H9 (cell line): Measurements from ENCODE around the gene CACNA2D3. TPM values are rescaled to one million over a fixed set of nuclear protein-coding genes. Genes with fewer than 3 reads are reported as not detected.

Source experiments
- DNase-seq: peaks from one replicate; pipeline ENCODE4 v3.0.0-alpha.2; 2017
- H2AFZ ChIP-seq: one replicate; pipeline ENCODE4 v1.6.1; 2013; ENCODE audit warnings: mild to moderate bottlenecking, low read length, control low read depth, moderate library complexity
- H2AK5ac ChIP-seq: 2 replicates; pipeline ENCODE4 v1.6.1; 2013; ENCODE audit warnings: low read length, control low read depth, mixed read lengths; ENCODE audit not compliant: insufficient read length
- H2BK120ac ChIP-seq: one replicate; pipeline ENCODE4 v1.6.1; 2013; ENCODE audit warnings: low read depth, mild to moderate bottlenecking, low read length, control low read depth, inconsistent platforms; ENCODE audit not compliant: poor library complexity, severe bottlenecking
- H2BK12ac ChIP-seq: 2 replicates; pipeline ENCODE4 v1.6.1; 2013; ENCODE audit warnings: low read length, control low read depth, mixed read lengths, low read depth; ENCODE audit not compliant: insufficient read length
- H2BK15ac ChIP-seq: 2 replicates; pipeline ENCODE4 v1.6.1; 2013; ENCODE audit warnings: low read depth, low read length, control low read depth
- H2BK20ac ChIP-seq: one replicate; pipeline ENCODE4 v1.6.1; 2013; ENCODE audit warnings: low read depth, mild to moderate bottlenecking, low read length, control low read depth, inconsistent platforms; ENCODE audit not compliant: poor library complexity, severe bottlenecking
- H2BK5ac ChIP-seq: 2 replicates; pipeline ENCODE4 v1.6.1; 2013; ENCODE audit warnings: low read length, control low read depth, mixed read lengths; ENCODE audit not compliant: insufficient read length
- H3K14ac ChIP-seq: 2 replicates; pipeline ENCODE4 v1.6.1; 2013; ENCODE audit warnings: low read length, control low read depth; ENCODE audit not compliant: insufficient read depth
- H3K18ac ChIP-seq: 2 replicates; pipeline ENCODE4 v1.6.1; 2013; ENCODE audit warnings: low read depth, mild to moderate bottlenecking, mixed read lengths, low read length, control low read depth; ENCODE audit not compliant: insufficient read length
- H3K23ac ChIP-seq: 2 replicates; pipeline ENCODE4 v1.6.1; 2013; ENCODE audit warnings: low read length, control low read depth, mixed read lengths, low read depth; ENCODE audit not compliant: insufficient read length
- H3K23me2 ChIP-seq: 2 replicates; pipeline ENCODE4 v1.6.1; 2013; ENCODE audit warnings: low read depth, mild to moderate bottlenecking, mixed read lengths, low read length, control low read depth; ENCODE audit not compliant: insufficient read length, poor library complexity, severe bottlenecking
- H3K27ac ChIP-seq: 2 replicates; pipeline ENCODE4 v1.5.1; 2013; ENCODE audit warnings: low read length, control low read depth, mixed read lengths, low read depth; ENCODE audit not compliant: insufficient read length
- H3K27me3 ChIP-seq: 2 replicates; pipeline ENCODE4 v1.6.1; 2013; ENCODE audit warnings: low read length, control low read depth, inconsistent platforms; ENCODE audit not compliant: insufficient read depth
- H3K4ac ChIP-seq: 2 replicates; pipeline ENCODE4 v1.6.1; 2013; ENCODE audit warnings: low read depth, mild to moderate bottlenecking, control low read depth, inconsistent platforms, low read length, moderate library complexity
- H3K4me1 ChIP-seq: 2 replicates; pipeline ENCODE4 v1.6.1; 2013; ENCODE audit warnings: low read length, control low read depth, inconsistent platforms; ENCODE audit not compliant: insufficient read depth
- H3K4me2 ChIP-seq: 2 replicates; pipeline ENCODE4 v1.6.1; 2013; ENCODE audit warnings: low read length, control low read depth, mixed read lengths; ENCODE audit not compliant: insufficient read length, insufficient read depth
- H3K56ac ChIP-seq: 2 replicates; pipeline ENCODE4 v1.6.1; 2013; ENCODE audit warnings: low read depth, mild to moderate bottlenecking, mixed read lengths, low read length, control low read depth; ENCODE audit not compliant: insufficient read length
- H3K79me1 ChIP-seq: 2 replicates; pipeline ENCODE4 v1.6.1; 2013; ENCODE audit warnings: low read depth, mild to moderate bottlenecking, moderate library complexity, low read length, control low read depth, inconsistent platforms; ENCODE audit not compliant: insufficient read depth, poor library complexity, severe bottlenecking
- H3K79me2 ChIP-seq: 2 replicates; pipeline ENCODE4 v1.6.1; 2013; ENCODE audit warnings: low read length, control low read depth, inconsistent platforms; ENCODE audit not compliant: insufficient read depth
- H3K9ac ChIP-seq: 2 replicates; pipeline ENCODE4 v1.6.1; 2013; ENCODE audit warnings: low read length, control low read depth, mixed read lengths; ENCODE audit not compliant: insufficient read length; ENCODE audit errors: extremely low read depth
- H3K9me3 ChIP-seq: one replicate; pipeline ENCODE4 v1.6.1; 2013; ENCODE audit warnings: low read depth, low read length, inconsistent platforms; ENCODE audit not compliant: control insufficient read depth
- H3T11ph ChIP-seq: one replicate; pipeline ENCODE4 v1.6.1; 2013; ENCODE audit warnings: mild to moderate bottlenecking, low read length, control low read depth, inconsistent platforms
- H4K20me1 ChIP-seq: one replicate; pipeline ENCODE4 v1.6.1; 2013; ENCODE audit not compliant: control insufficient read depth, insufficient read length, insufficient read depth
- H4K5ac ChIP-seq: 2 replicates; pipeline ENCODE4 v1.6.1; 2013; ENCODE audit warnings: low read depth, mild to moderate bottlenecking, mixed read lengths, low read length, control low read depth; ENCODE audit not compliant: insufficient read length
- H4K8ac ChIP-seq: replicated peaks from 2 replicates; pipeline ENCODE4 v1.6.1; 2013; ENCODE audit warnings: low read length, control low read depth, mixed read lengths, low read depth; ENCODE audit not compliant: insufficient read length
- H4K91ac ChIP-seq: 2 replicates; pipeline ENCODE4 v1.6.1; 2013; ENCODE audit warnings: low read depth, mild to moderate bottlenecking, moderate library complexity, mixed read lengths, low read length, control low read depth; ENCODE audit not compliant: insufficient read length
- H3K27ac Mint-ChIP-seq, 3 experiments: 2 replicates in 2 of 3; 3 replicates in 1 of 3; pipeline ENCODE4 v1.8.0; 2020 to 2021; ENCODE audit warnings: mixed read lengths in 3 of 3, mild to moderate bottlenecking in 1 of 3, moderate library complexity in 1 of 3
- H3K27me3 Mint-ChIP-seq: 2 replicates; pipeline ENCODE4 v1.8.0; 2021; ENCODE audit warnings: low read depth, mild to moderate bottlenecking, moderate library complexity, mixed read lengths
- H3K36me3 Mint-ChIP-seq, 3 experiments: 2 replicates in 2 of 3; 3 replicates in 1 of 3; pipeline ENCODE4 v1.8.0; 2020 to 2021; ENCODE audit warnings: low read depth in 3 of 3, mixed read lengths in 3 of 3; ENCODE audit not compliant: insufficient read depth in 1 of 3
- H3K4me1 Mint-ChIP-seq, 2 experiments: 2 replicates each; pipeline ENCODE4 v1.8.0; 2020; ENCODE audit warnings: mixed read lengths in 2 of 2
- H3K4me3 Mint-ChIP-seq, 2 experiments: 2 replicates in 1 of 2; 3 replicates in 1 of 2; pipeline ENCODE4 v1.8.0; 2020 to 2021; ENCODE audit warnings: mild to moderate bottlenecking in 2 of 2, mixed read lengths in 2 of 2, moderate library complexity in 1 of 2
- H3K9me3 Mint-ChIP-seq, 2 experiments: 2 replicates in 1 of 2; 3 replicates in 1 of 2; pipeline ENCODE4 v1.8.0; 2020; ENCODE audit warnings: mild to moderate bottlenecking in 2 of 2, mixed read lengths in 2 of 2, moderate library complexity in 1 of 2
- CTCF ChIP-seq: fragments of 200-600 bp; sonication (generic); conservative IDR thresholded peaks from 3 replicates; pipeline ENCODE4 v1.8.0; 2021; ENCODE audit warnings: antibody characterized with exemption, mild to moderate bottlenecking
- WGBS: extraction: QIAGEN DNeasy Blood & Tissue Kit; methylation state at CpG from one replicate; pipeline ENCODE4 v1.1.7; 2013; ENCODE audit warnings: missing lambda C conversion rate, low lambda C conversion rate, mixed read lengths; ENCODE audit not compliant: insufficient read length; ENCODE audit errors: extremely low coverage; 5-methylcytosine and 5-hydroxymethylcytosine counted together
- total RNA-seq: library from RNA; stranded (reverse); gene quantifications from 2 replicates; pipeline ENCODE4 v1.2.1, GENCODE V29; 2021

CACNA2D3 gene
- total RNA-seq, 1 experiment from 2014 or later, result 3.2 TPM

GRCh38 chr3:54969652-54970051, 847.3 kb downstream of the CACNA2D3 start:
- Mint-ChIP-seq H3K4me1 (peaks cover 18 to 19% of the 10 kb centered on the region in 2 experiments), H3K27me3 (no peaks in the 10 kb centered on the region; the same call in none of the 2 replicates), H3K27ac (no peak overlapping the region), H3K36me3 (no peaks in the 10 kb centered on the region), H3K9me3 (no peaks in the 10 kb centered on the region), H3K4me3 (no peak overlapping the region)
- no peak for DNase-seq
- no CpG with 5 or more reads among the region's 3 CpGs for WGBS
- Histone ChIP-seq H3K4me1 (no peaks in the 10 kb centered on the region), H3K18ac (no peak overlapping the region), H2BK5ac (no peak overlapping the region), H2AK5ac (no peak overlapping the region), H2AFZ (no peak overlapping the region), H3K27ac (no peak overlapping the region), H4K20me1 (no peaks in the 10 kb centered on the region), H3K9ac (no peak overlapping the region), H2BK15ac (no peak overlapping the region), H3K4ac (no peak overlapping the region), H4K8ac (no peak overlapping the region), H3K79me1 (no peaks in the 10 kb centered on the region), H3K23me2 (no peaks in the 10 kb centered on the region), H3K56ac (no peak overlapping the region), H3K23ac (no peak overlapping the region), H3T11ph (no peak overlapping the region), H3K79me2 (no peaks in the 10 kb centered on the region), H3K9me3 (no peaks in the 10 kb centered on the region), H4K91ac (no peak overlapping the region), H3K27me3 (no peaks in the 10 kb centered on the region), H3K4me2 (no peak overlapping the region), H4K5ac (no peak overlapping the region), H3K14ac (no peak overlapping the region), H2BK20ac (no peak overlapping the region), H2BK12ac (no peak overlapping the region), H2BK120ac (no peak overlapping the region)
- no peak for TF ChIP-seq CTCF
